Activated CD8-positive, alpha-beta memory T cell treated with anti-CD3 and anti-CD28 coated beads, Interleukin-2, amount 50 U/mL, for 1 hour (primary cell): ENCODE results near the gene RBM34.
"Not testable (repeated sequence)": the region's sequence is repeated elsewhere in the genome, so short reads cannot be mapped to it uniquely, and the experiment has no call there.

ENCODE experiments used
- DNase-seq: peaks from one replicate; pipeline ENCODE4 v3.0.0-alpha.2; 2020; ENCODE audit errors: extremely low read depth

RBM34 gene

GRCh38 chr1:235112297-235113182, 48.5 kb downstream of the RBM34 start:
- no peak for DNase-seq

DNA sequence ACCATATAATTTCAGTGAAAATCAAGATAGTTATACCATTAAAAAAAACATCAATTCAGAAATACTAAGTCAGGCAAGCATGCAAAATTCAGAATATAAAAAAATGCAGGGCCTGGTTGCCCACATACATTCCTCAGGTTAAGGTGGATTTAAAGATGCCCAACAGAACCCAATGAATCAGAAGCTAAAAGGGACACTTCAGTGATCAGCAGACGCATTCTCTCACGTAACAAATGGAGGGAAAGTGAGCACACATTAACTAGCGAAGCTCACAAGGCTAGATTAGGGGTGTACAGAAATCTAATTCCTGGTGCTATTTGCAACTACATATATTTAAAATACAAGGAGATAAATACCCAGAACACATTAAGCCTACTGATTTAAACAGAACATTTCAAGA, 49.9 kb downstream of the RBM34 start:
- no peak for DNase-seq

- DNase-seq: no peak
These were observed 52.2 kb downstream of the RBM34 start for GRCh38 chr1:235108876-235109275.

DNA sequence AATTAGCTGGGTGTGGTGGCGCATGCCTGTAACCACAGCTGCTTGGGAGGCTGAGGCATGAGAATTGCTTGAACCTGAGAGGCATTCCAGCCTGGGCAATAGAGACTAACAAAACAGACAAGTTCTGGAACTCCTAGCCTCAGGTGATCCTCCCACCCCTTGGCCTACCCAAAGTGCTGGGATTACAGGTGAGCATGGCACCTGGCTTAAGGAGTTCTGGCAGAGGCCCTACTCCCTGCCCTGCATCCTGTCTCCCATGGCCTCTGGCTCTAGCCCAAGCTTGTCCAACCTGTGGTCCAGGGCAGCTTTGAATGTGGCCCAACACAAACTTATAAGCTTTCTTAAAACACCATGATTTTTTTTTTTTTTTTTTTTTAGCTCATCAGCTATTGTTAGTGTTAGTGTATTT, 52.9 kb downstream of the RBM34 start:
- no peak for DNase-seq

- no peak for DNase-seq
These were observed 53.5 kb downstream of the RBM34 start for GRCh38 chr1:235107368-235108184.

- DNase-seq: no peak
These were observed 54.6 kb downstream of the RBM34 start for GRCh38 chr1:235106457-235106856.

DNA sequence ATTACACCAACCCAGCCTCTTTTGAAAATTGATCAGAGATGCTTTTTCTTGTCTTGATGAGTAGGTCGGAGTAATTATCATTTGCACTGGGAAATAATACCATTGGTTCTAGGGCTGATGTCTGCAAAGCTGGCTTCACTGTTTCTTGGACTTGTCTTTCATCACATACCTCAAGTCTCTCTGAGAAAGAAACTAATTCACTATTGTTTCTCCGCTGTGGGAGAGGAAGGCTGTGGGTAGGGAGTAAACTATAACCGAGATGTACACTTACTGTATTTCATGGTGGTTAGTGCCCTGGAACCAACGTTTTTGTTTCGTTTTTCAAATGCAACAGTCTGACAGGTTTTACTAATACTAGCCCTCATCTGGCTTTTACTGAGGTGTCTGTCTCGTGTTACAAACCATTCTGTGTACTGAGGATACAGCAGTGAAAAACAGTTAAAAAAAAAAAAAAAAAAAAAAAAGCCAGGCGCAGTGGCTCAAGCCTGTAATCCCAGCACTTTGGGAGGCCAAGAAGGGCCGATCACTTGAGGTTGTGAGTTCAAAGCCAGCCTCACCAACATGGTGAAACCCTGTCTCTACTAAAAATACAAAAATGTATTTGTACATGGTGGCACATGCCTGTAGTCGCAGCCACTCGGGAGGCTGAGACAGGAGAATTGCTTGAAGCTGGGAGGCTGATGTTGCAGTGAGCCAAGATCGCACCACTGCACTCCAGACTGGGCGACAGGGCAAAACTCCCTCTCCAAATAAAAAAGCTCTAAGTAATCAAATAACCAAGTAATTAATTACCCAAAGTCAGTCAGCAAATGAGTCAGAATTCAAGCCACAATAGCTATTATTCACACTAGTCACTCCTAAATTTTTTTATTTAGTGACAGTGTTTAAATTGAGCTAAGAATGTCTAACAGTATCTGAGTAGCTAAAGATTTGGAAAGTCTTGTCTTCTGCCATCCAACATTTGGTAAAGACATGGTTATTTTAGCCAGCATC, 55.7 kb downstream of the RBM34 start:
- no peak for DNase-seq

- DNase-seq: peak; percentile 16
These were observed 58.0 kb downstream of the RBM34 start for GRCh38 chr1:235102993-235103411.

- no peak for DNase-seq
These were observed 58.8 kb downstream of the RBM34 start for GRCh38 chr1:235102259-235102582.

- no peak for DNase-seq
These were observed 59.3 kb downstream of the RBM34 start for GRCh38 chr1:235101558-235102258.

DNA sequence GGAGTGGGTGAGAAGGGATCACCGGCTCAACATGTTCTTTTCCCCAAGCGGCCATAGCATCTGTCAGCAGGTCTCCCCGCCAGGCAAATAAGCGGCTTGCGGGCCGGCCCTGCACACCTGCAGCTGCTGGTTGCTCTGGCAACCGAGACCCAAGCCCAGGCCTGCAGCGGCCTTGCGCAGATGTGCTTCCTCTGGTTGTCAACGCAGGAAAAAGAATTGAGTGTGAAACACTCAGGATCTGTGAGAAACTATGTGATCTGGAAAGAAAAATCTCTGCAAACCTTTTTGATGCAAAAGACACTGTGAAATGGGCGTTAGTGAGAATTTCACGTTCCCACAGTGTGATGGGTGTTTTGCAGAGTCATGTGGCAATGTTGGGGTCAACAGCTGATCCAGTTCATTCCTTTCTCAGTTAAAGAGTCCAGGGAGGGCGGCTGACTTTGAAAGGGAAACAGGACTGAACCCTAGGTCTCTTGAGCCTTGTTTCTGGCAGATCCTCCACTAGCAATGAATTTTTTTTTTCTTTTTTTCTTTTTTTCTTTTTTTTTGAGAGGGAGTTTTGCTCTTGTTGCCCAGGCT, 60.8 kb downstream of the RBM34 start:
- no peak for DNase-seq

- DNase-seq: no peak
These were observed 62.1 kb downstream of the RBM34 start for GRCh38 chr1:235098991-235099390.

DNA sequence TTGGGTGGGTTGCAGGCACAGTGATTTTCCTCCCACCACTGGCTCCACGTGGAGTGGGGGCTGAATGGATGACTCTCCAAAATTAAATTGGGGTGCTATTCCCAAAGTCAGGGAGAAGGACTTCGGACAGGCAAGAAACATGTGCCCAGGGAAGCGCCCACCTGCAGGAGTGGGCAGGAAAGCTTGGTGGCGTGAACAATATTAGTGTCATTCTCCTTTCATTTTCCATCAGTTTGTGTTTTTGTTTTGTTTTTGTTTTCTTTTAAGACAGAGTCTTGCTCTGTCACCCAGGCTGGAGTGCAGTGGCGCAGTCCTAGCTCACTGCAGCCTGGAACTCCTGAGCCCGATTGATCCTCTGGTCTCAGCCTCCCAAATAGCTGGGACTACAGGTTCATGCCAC, 62.5 kb downstream of the RBM34 start:
- no peak for DNase-seq

GRCh38 chr1:235097501-235097900, 63.5 kb downstream of the RBM34 start:
- DNase-seq: not testable (repeated sequence)

DNA sequence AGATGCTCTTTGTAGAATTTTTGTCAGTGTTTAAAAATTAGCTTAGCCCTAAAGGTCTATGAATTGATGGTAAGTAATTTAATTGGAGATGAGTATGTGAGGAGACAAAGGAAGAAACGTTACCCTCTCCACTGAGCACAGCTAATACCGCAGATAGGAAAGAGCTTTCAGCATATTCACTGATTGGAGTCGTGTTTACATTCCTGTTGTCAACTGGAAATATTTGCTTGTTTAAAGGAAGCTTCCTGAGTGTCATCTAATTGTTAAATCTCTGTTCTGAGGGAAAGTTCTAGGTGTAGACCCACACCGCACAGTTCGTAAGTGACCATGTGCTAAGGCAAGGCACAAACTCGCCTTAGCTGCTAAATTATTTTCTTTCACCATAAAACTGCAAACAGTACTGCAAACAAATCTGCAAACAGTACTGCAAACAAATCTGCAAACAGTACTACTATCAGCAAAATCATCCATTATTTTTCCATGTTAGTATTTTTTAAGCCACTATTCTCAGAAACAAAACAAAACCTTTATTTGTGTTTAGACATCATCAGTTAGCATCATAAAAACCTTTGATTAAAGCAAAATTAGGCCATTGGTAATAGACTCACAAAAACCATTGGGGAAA, 65.0 kb downstream of the RBM34 start:
- no peak for DNase-seq

DNA sequence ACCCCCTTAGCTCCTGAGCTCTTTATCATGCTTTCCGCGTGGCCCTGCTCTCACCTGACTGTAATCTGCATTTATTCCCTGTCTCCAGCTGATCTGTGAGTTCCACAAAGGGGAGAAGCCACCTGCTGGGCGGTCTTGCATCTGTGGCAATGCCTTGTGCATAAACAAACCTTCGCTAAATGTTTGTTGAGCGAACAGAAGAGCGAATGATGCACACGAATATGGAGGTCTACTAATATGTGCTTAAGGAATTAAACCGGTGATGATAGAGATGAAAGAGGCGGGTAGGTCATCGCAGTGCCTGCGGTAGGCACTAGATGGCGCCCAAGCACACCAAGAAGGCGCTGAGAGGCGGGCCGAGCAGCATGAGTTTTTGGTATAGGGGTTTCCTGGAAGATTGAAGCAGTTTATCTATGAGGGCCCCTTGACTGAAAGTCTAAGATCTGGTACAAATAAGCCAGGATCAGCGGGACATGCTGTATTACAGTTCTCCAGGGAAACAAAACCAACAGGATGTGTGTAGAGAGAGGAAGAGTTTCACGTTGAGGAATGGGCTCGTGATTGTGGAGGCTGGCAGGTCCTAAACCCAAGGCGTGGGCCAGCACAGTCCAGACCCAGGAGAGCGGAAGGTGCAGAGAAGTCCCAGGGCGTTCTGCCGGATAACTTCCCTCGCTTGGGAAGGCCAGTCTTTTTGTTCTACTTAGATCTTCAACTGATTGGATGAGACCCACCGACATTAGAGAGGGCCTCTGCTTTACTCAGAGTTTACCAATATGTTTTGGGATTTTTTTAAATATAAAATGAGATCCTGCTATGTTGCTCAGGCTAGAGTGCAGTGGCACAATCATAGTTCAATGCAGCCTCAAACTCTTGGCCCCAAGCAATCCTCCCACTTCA, 67.1 kb downstream of the RBM34 start:
- no peak for DNase-seq

GRCh38 chr1:235093013-235093695, 67.9 kb downstream of the RBM34 start:
- no peak for DNase-seq

- DNase-seq: not testable (repeated sequence)
These were observed 68.6 kb downstream of the RBM34 start for GRCh38 chr1:235092415-235092814.

DNA sequence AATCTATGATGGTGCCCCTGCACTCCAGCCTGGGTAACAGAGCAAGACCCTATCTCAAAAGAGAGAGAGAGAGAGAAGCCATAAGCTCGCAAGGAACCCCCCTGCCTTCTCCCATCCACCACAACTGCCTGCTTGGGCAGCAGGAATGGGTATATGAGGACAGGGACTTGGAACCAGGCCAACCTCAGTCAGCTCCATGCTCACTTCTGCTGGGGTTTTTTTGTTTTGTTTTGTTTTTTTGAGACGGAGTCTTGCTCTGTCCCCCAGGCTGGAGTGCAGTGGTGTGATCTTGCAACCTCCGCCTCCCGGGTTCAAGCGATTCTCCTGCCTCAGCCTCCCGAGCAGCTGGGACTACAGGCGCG, 69.0 kb downstream of the RBM34 start:
- not testable (repeated sequence) for DNase-seq
